CD4-positive, alpha-beta T cell treated with Interleukin-6 for 4 hours (primary cell): ENCODE data around the gene LMO1.

Source experiments
- DNase-seq: peaks from one replicate; pipeline ENCODE4 v3.0.0-alpha.2; 2020; ENCODE audit warnings: mixed read lengths

The LMO1 gene

DNA sequence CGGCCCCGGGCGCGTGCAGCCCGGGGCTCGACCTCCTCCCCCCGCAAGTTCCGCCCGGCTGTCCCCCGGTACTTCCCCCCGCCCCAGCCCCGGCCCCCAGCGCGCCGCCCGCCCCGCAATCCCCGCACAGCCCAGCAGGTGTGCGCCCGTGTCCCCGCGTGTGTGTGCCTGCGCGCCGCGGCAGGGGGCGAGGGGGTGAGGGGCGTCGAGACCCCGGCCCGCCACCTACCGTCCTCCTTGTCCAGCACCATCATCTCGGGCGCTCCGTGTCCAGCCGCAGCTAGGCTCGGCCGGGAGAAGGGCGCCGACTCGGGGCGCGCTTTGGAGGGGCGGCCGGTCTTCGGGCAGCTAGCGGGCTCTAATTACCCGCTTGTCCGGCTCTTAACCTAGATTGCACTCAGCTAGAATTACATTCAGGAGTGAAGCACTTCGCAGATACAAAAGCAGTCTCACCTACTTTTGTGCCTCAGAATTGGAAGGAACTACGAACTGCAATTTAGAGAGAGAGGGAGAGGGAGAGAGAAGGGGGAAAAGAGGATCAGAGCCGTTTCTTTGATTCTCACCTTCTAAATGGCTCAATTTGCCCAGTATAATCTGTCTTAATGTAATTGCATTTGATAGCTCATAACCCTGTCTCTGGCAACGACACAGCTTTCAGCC lies 439 bp downstream of the LMO1 start:
- no peak for DNase-seq

DNA sequence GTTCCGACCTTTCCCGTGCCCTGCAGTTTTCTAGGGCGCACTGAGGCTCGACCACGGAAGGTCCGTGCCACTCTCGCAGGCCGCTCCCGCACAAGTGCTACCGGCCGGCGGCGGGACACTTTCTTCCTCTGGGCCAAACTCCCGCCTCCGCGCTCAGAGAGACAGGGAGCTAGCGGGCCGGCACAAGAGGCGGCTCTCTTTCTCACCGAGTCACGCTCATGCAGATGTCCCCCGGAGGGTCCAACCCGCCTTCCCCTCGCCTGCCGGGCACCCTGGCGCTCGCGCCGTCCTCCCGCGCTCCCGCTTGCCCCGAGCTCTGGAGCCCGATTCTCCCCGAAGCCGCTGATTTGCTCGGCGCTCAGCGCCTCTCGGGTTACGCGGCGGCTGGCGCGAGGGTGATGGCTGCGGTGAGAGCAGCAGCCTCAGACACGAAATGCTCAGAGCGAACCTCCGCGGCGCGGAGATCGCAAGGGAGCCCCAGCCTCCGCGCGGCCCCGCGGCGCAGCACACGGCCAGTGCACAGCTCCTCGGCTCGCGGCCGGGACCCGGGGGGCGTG lies 1.0 kb downstream of the LMO1 start:
- DNase-seq: peak; percentile 18

DNA sequence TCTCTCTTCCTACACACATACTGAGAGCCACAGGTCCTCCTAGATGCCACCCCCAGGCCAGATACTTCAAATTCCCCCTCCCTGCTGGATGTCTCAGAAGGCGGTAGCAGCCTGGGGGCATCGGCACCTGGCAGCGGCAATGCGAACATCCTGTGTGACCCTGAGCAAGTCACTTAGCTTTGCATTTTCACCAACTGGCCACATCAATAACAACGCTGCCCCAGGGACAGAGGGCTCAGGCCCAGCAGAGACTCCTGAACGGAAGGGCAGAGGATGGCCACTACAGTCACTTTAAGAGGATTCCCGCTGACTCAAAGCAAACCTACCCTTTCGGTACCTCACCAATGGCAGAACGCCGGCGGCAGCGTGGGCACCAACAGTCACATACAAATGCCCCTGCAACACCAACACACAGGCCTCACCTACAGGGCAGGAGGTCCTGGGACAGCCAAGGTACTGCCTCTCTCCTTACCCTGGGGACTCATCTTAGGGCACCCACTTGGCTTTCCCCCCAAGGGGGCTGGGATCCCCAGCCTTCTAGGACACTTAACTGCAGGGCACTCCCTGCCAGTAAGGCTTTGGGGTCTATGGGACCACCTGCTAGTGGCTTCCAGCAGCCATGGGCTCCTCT lies 1.6 kb downstream of the LMO1 start:
- no peak for DNase-seq

DNA sequence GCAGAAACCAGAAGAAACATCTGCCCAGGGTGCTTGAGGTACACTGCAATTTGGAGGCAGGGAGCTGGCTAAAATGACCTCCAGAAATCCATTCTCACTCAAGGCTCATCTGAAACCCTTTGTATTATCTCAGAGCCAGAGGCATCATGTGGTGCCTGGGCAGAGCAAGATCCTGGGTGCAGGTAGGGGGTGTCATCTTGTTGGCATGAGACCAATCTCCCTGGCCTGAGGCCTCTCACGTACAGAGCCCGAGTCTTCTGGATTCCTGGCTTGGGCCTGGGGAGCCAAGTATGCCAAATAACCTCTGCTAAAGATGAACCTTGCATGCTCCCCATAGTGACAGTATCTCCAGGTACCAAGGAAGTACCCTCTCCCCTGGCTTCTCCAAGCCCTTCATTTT lies 2.4 kb downstream of the LMO1 start:
- no peak for DNase-seq

DNA sequence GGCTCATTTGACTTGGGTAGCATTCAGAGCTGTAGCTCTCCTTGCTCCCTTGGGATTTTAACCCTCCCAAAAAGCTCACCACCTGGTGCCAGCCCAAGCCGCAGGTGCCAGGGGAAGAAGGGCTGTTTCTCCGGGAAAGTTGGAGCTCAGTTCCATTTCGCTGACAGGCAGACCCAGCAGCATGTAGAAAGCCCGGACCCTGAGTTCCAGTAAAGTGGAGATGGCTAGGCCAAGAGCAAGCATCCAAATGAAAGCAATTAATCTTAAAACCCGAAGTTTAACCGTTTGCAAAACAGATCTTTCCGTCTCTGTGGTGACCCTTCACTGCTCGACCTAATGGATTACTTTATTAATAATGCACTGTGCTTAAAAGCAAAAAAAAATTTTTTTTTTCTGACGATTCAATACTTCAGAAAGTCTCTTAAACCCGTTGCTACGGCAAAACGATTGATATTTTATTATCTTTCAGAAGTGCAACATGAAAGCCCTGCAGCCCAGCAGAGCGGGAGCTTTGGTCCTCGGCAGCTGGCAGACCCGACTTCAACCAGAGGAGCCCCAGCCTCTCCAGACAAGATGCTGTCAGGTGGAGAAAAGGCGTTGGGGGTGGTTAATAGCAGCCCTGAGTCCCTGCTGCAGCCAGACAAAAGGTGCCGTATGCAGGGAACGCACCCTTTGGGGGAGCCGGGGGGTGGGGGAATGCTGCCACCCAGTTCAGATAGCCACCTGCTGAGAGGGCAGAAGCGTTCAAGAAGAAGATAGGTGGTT lies 3.3 kb downstream of the LMO1 start:
- no peak for DNase-seq

DNA sequence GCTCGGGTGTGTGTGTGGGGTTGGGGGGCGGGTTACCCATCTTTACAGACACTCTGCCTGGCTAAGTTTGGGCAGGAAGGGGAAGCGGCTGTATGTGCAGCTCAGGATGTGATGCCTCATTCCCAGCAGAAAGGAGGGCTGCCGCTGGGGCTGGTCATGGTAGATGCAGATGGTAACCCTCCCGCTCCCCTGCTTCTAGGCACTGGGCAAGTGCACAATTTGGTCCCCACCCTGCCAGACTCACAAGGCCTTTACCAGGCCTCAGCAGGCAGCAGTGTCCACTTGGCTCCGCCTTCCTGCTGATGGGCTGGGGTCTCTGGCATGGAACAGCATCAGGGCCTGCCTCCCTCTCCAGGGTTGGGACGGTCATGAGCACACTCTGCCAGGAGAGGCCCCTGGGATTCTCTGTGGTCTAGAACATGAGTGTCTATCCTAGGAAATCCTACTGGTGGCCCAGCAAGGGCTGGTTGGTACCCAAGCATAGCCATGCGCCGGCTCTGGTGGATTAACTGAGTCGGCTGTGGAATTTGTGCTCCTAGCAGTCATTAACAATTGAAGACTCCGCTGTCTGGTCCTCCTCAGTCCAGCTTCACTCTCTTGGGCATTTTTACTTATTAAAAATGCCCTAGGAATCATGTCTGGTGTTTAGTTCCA lies 4.2 kb downstream of the LMO1 start:
- no peak for DNase-seq

DNA sequence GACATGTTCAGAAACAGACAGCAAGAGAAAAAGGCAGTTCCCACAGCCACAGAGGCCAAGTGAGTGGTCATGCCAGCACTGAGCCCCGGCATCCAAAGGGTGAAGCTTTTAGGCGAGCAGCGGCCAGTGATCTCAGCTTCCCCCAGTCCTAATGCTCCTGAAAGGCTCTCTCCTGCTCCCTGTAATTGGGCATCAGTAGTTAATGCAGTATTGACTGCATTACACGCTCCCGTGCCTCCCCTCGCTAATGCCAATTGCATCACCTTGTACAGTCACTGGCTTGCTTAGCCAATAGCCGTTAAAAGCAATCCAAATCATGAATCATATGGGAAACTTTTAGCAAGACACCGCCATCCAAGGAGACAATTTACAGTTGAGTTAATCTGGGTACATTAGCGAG lies 4.9 kb downstream of the LMO1 start:
- DNase-seq: no peak

DNA sequence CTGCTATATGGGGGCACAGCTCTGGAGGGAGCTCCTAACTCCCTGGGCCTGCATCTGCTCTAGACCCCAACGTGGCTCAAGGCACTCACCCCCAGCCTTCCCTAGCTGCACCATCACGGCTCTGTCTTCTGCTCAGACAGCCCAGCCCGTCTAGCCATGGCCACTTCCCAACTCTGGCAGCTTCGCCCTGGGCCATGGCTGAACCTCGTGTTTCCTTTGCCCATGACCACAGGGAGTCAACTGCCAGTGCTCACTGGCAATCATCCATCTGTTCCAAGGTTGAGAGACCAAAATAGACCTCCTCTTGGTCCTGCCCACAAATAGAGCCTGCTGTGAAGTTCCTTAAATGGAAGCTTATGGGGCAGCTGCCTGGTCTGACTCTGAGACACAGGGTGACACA lies 5.4 kb downstream of the LMO1 start:
- DNase-seq: no peak

DNA sequence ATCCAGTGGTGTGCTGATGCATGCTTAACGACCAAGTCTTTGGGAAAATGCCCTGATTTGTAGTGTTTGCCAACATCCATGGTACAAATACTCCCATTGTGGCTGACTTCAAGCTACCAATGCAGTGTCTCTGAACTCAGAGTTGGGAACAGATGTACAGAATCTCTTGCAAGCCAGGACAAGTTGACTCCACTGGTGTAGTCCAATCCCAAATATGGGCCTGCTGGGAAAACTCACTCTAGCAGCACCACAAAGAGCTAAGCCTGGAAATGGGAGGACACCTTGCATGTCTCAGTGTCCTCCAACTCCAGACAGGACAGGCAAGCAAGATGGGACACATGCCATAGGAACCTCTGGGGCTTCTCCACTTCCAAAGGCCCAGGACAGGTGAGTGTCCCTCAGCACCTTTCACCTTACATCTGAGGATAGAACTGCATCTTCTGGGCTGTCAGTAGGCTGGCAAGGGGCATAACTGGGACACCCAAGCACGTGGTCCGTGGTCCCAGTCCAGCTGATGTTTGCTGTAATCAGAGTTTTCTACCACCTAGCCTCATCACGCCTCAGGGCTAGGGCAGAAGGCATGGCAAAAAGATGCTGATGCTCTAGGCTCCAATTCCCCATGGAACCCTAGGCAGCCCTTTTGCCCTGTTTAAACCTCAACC lies 6.5 kb downstream of the LMO1 start:
- DNase-seq: no peak

DNA sequence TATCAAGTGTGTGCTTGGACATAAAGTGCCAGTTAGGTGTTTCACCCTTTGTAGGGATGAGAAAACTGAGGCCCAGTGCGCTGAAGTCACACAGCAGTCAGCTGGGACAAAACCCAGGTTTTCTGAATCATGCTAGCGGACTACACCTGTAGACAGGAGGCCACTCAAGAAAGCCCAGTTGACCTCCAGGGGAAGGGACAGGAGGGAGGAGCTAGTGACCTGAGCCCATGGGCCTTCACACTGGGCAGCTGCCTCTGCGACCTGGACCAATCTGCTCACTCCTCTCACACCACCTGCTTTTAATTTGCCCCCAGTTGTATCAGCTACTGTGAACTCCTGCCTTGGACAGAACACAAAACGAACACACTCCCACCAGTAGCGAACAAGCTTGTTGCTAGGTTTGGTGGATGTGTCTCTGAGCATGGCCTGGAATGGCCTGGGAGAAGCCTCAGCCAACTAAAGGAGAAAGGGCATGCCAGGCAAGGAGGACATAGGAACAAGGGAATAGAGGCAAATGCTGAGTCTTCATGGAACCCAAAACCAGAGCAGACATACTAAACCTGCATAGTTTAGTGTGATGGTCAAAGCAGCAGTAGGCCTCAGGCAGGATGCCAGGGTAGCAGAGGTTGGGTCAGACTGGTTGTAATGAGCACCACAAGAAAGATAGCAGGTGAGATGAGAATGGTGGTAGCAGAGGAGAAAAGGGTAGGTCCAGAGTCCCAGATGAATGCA lies 7.2 kb downstream of the LMO1 start:
- no peak for DNase-seq

DNA sequence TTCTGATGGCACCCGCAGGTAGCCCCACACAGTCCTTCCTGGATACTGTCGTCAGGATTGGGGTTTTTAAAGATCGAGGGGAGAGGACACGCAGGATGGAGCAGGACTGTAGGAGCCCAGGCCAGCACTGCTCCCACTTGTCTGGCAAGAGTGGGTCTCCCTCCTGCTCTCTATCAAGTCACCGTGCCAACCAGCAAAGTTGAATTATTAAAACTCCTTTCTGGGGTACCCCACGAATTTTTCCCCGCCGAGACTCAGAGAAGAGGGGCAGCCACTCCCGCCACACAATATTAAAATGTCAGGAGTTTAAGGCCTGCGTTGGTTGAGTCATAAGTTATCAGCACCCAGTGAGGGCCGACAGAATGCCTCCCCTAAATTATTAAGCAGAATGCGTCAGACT lies 10.1 kb downstream of the LMO1 start:
- no peak for DNase-seq

DNA sequence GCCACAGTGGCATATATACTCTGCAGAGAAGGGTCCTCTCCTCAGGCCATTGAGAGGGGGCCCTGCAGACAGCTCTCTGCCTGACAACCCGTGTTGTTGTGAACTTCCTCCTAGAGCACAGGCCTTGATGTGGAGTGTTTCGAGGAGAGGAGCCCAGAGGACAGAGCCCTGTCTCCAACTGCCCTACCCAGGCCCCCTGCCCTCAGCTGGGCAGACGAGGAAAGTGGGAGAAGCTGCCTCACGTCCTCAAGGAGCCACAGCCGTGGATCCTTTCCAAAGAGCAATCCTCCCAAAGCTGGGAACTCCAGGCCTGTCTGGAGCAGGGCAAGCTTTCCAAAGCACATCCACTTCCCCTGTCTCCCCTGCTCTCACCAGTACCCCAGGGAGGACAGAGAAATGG lies 10.7 kb downstream of the LMO1 start:
- no peak for DNase-seq

DNA sequence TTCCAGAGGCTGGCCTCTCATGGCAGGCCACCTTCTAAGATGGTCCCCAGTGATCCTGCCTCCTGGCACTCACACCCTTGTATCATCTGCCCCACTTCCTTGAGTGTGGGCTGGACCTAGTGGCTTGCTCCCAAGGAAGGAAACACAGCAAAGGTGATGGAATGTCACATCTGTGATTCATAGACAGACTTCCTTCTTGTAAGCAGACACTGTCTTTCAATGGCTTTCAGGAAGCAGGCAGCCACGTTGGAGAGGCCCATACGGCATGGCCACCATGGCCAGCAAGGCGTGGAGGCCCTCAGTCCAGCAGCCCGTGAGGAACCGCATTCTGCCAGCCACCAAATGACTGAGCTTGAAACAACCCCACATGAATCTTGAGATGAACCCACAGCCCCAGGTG lies 11.3 kb downstream of the LMO1 start:
- DNase-seq: no peak

DNA sequence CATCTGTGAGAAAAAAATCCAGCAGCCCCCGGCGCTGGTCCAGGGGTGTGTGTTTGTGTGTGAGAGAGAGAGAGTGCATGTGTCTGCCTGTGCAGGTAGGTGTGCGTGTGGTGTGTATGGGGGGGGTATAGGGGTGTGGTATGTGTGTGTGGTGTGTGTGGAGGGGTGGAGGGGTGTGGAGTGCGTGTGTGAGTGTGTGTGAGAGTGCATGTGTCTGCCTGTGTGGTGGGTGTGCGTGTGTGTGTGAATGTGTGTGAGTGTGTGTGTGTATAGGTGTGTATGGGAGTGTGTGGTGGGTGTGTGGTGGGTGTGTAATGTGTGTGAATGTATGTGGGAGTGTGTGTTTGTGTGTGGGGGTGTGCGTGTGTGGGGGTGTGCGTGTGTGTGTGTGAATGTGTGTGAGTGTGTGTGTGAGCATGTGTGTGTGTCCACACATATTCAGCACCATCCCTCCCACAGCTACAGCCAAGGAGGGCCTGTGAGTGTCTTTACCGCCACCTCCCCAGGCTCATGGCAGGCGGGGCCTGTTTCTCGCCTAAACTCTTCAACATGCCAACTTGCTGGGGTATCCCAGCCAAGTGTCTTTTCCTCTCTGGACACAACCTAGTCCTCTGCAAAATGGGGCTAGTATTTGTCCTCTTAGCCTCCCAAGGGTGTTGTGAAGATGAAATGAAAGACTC lies 11.9 kb downstream of the LMO1 start:
- no peak for DNase-seq

DNA sequence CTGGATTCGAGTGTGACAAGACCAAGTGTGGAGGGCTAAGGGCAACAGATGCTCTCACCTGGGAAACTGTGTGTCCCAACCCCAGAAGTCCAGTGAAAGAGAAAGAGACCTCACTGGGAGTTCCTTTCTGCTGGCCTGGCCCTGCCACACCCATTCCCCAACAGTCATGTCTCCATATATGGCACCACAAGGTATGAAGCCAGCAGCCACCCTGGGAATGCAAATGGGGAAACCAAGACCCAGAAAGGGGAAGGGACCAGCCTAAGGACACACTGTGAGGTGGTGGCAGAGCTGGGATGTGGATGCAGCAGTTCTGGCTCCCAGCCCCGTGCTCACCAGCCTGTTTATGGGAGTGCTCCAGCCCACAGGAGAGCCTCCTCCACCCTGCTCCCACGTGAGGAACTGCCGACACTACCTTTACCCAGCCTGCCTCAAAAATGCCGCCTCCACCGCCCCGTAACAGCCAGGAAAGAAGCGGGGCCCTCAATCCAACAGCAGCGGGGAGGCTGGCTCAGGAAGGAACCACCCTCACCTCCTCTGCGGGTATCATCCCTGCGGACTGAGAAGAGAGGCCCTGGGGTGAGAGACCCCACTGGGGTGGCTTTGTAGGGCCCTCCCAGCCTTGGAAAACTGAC lies 12.6 kb downstream of the LMO1 start:
- no peak for DNase-seq

DNA sequence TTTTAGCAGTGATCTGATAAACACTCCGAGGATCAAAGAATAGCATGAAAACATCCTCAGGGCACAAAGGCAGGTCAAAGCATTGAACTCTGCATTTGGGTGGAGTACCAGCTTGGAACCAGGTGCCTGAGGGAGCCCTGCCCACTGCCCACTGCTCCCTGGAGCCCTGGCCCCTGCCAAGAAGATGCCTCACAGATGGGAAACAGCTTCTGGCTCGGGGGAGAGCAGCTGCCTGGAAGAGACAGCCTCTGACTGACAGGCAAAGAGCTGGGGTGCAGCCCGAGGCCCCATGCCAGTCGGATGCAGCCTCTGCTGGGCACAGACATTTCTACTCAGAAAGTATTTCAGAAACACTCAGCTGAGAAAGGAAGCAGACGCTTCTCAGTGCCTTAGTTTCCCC lies 13.2 kb downstream of the LMO1 start:
- no peak for DNase-seq

DNA sequence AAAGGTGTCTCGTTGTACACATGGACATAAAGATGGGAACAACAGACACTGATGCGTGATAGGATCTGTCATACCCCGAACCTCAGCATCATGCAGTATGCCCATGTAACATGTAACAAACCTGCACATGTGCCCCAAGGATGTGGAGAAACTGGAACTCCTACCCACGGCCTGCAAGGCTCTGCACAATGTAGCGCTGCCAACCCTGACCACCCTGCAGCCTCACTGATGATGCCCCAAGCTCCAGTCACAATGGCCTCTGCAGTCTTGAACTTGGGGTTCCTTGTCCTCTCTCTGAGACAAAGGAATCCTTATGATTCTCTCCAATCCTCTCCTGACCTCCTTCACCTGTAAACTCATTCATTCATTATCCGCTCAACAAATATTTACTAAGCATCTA lies 14.2 kb downstream of the LMO1 start:
- DNase-seq: no peak

DNA sequence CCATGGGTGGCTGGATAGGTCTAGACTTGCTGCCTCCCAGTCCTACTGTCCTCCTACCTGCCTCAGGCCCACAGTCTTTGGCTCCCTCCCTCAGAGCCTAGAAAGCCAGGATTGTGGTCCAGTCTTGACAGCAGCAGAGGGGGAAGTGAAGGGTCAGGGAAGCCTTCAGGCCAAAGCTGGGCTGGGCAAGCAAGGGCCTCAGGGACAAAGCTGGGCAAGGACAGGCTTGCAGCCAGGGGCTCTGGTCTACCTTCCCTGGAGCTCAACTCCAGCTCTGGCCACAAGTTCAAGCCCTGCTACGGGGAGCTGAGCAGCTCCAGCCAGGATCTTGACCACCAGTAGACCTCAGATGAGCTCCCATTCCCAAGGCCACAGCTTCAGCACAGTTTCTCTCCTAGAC lies 14.9 kb downstream of the LMO1 start:
- DNase-seq: no peak

DNA sequence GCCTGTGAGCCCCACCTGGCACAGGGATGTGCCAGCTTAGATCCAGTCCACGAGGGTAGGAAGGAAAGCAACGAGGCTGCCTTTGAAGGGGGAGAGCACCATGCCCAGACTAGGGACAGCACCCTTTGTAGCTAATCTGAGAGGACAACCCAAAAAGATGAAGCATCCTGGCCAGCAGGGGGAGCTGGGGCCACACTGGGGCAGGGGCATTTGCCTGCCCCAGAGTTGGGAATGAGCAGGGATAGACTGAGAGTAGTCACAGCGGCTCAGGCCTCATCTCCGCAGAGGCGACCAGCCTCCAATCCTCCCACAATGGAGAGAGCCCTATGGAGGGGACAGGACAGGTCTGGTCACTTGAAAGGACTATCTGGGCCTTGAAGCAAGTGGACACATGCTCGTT lies 16.4 kb downstream of the LMO1 start:
- DNase-seq: no peak

DNA sequence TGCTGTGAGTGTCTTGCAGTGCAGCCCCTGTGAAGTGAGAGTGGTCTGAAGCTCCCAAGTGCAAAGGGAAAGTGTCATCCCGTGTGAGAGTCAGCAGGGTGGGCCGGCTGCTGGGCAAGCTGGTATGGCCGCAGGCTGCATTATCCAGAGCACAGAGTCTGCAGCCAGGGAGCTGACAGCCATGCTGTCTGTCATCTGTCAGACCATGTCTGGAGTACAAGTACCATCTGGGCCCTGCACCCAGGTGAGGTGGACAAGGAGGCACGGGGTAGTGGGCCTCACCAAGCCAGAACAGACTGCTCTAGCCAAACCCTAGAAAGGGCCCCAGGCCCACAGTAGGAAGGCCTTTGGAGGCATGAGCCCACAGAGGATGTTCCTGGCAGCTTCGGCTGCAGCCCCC lies 20.2 kb downstream of the LMO1 start:
- no peak for DNase-seq
